A204.1 (cell line): ENCODE measurements around the gene ITGB1BP1.

Source experiments
- FAIRE-seq: peaks from 2 replicates; lab custom pipeline; 2012; peaks lifted over from hg19 to GRCh38; lab: Jason Lieb, UNC

ITGB1BP1 gene

GRCh38 chr2:9377461-9378097 lies 45.7 kb downstream of the ITGB1BP1 start:
- FAIRE-seq: no peak

GRCh38 chr2:9375857-9376428 lies 47.4 kb downstream of the ITGB1BP1 start:
- no peak for FAIRE-seq

GRCh38 chr2:9374071-9374730 lies 49.1 kb downstream of the ITGB1BP1 start:
- no peak for FAIRE-seq

GRCh38 chr2:9373476-9373875 lies 49.9 kb downstream of the ITGB1BP1 start:
- FAIRE-seq: no peak

- FAIRE-seq: no peak
Observed at GRCh38 chr2:9373047-9373446, 50.3 kb downstream of the ITGB1BP1 start.

GRCh38 chr2:9370746-9371145 lies 52.6 kb downstream of the ITGB1BP1 start:
- FAIRE-seq: no peak

- FAIRE-seq: no peak
Observed at GRCh38 chr2:9366026-9366425, 57.3 kb downstream of the ITGB1BP1 start.

- FAIRE-seq: no peak
Observed at GRCh38 chr2:9365498-9366019, 57.8 kb downstream of the ITGB1BP1 start.

- FAIRE-seq: no peak
Observed at GRCh38 chr2:9364791-9365497, 58.4 kb downstream of the ITGB1BP1 start.

GRCh38 chr2:9364373-9364772 lies 59.0 kb downstream of the ITGB1BP1 start:
- no peak for FAIRE-seq

- FAIRE-seq: no peak
Observed at GRCh38 chr2:9360701-9361100, 62.6 kb downstream of the ITGB1BP1 start.

GRCh38 chr2:9360110-9360509 lies 63.2 kb downstream of the ITGB1BP1 start:
- FAIRE-seq: no peak

GRCh38 chr2:9359463-9359862 lies 63.9 kb downstream of the ITGB1BP1 start:
- FAIRE-seq: no peak

GRCh38 chr2:9358846-9359245 lies 64.5 kb downstream of the ITGB1BP1 start:
- no peak for FAIRE-seq

- no peak for FAIRE-seq
Observed at GRCh38 chr2:9356261-9356660, 67.1 kb downstream of the ITGB1BP1 start.

- no peak for FAIRE-seq
Observed at GRCh38 chr2:9355716-9356115, 67.6 kb downstream of the ITGB1BP1 start.

- FAIRE-seq: no peak
Observed at GRCh38 chr2:9355270-9355669, 68.1 kb downstream of the ITGB1BP1 start.

GRCh38 chr2:9354318-9354717 lies 69.0 kb downstream of the ITGB1BP1 start:
- FAIRE-seq: no peak
